PC-3 (cell line): ENCODE results near the gene BTBD16. TPM values are rescaled to one million over a fixed set of nuclear protein-coding genes. Genes with fewer than 3 reads are reported as not detected.

Experiments
- ATAC-seq: fragments of 200-7000 bp; cut with Tn5 transposase; 2 replicates; pipeline ENCODE4 v1.9.1; 2020; ENCODE audit warnings: mild to moderate bottlenecking, moderate library complexity
- BruUV-seq: library from RNA; stranded (reverse); fragments of 400-500 nt; replicated peaks from 2 replicates; lab custom pipeline; 2021; lab: Mats Ljungman, UMichigan
- CTCF ChIA-PET: fragments of 300-600 bp; sonication (Branson Sonifier 250); formaldehyde crosslinking; loops from one replicate; lab custom pipeline; 2022; ENCODE audit warnings: antibody characterized with exemption; lab: Charles Lee
- POLR2A ChIA-PET: fragments of 300-600 bp; sonication (Branson Sonifier 250); formaldehyde crosslinking; loops from one replicate; lab custom pipeline; 2022; ENCODE audit warnings: antibody characterized with exemption; ENCODE audit not compliant: unreplicated experiment; lab: Charles Lee
- DNase-seq: peaks from one replicate; pipeline ENCODE4 v3.0.0-alpha.2; 2015
- H2AFZ ChIP-seq: fragments of 300-600 bp; sonication (generic); 2 replicates; pipeline ENCODE4 v1.6.0; 2016; ENCODE audit warnings: antibody characterized with exemption, low read length
- H3F3A ChIP-seq: fragments of 300-600 bp; sonication (generic); one replicate; pipeline ENCODE4 v1.6.0; 2017; ENCODE audit warnings: antibody characterized with exemption, low read length, control low read depth, mild to moderate bottlenecking; ENCODE audit not compliant: unreplicated experiment
- H3K27ac ChIP-seq: fragments of 300-600 bp; sonication (generic); 2 replicates; pipeline ENCODE4 v1.5.1; 2016; ENCODE audit warnings: mild to moderate bottlenecking, low read length
- H3K27me3 ChIP-seq: fragments of 300-600 bp; sonication (generic); 2 replicates; pipeline ENCODE4 v1.6.1; 2016; ENCODE audit warnings: low read length, mixed read lengths
- H3K36me3 ChIP-seq: fragments of 300-600 bp; sonication (generic); 2 replicates; pipeline ENCODE4 v1.6.1; 2016; ENCODE audit warnings: low read depth, mixed run types, low read length, mixed read lengths
- H3K4me1 ChIP-seq: fragments of 300-600 bp; sonication (generic); 2 replicates; pipeline ENCODE4 v1.5.1; 2016; ENCODE audit warnings: low read length; ENCODE audit not compliant: insufficient read depth
- H3K4me2 ChIP-seq: fragments of 300-600 bp; sonication (generic); 2 replicates; pipeline ENCODE4 v1.6.0; 2016; ENCODE audit warnings: low read length
- H3K4me3 ChIP-seq: fragments of 300-600 bp; sonication (generic); 2 replicates; pipeline ENCODE4 v1.5.1; 2016; ENCODE audit warnings: mild to moderate bottlenecking, low read length, mixed read lengths
- H3K79me2 ChIP-seq: fragments of 300-600 bp; sonication (generic); 2 replicates; pipeline ENCODE4 v1.6.1; 2017; ENCODE audit warnings: low read length, mixed read lengths
- H3K9ac ChIP-seq: fragments of 300-600 bp; sonication (generic); 2 replicates; pipeline ENCODE4 v1.6.0; 2016; ENCODE audit warnings: mild to moderate bottlenecking, low read length
- H3K9me2 ChIP-seq: fragments of 300-600 bp; sonication (generic); replicated peaks from 2 replicates; pipeline ENCODE4 v1.6.1; 2016; ENCODE audit warnings: mixed run types, low read length, mixed read lengths
- H3K9me3 ChIP-seq: fragments of 300-600 bp; sonication (generic); 2 replicates; pipeline ENCODE4 v1.6.1; 2016; ENCODE audit warnings: low read length, mixed read lengths
- H4K20me1 ChIP-seq: fragments of 300-600 bp; sonication (generic); 2 replicates; pipeline ENCODE4 v1.6.1; 2016; ENCODE audit warnings: low read length, mixed read lengths
- CTCF ChIP-seq: fragments of 300-600 bp; sonication (generic); conservative IDR thresholded peaks from 2 replicates; pipeline ENCODE4 v1.5.1; 2017; ENCODE audit warnings: antibody characterized with exemption, low read depth, mild to moderate bottlenecking, low read length
- EZH2 ChIP-seq: fragments of 300-600 bp; sonication (generic); IDR thresholded peaks from one replicate; pipeline ENCODE4 v1.6.1; 2017; ENCODE audit warnings: antibody characterized with exemption, mild to moderate bottlenecking, low read length; ENCODE audit not compliant: unreplicated experiment
- EZH2phosphoT487 ChIP-seq: fragments of 300-600 bp; sonication (generic); IDR thresholded peaks from 2 replicates; pipeline ENCODE4 v1.6.1; 2018; ENCODE audit warnings: mild to moderate bottlenecking, antibody characterized with exemption, low read length, borderline replicate concordance
- intact Hi-C: fragments of 100-400 bp; cut with micrococcal nuclease; formaldehyde crosslinking; loops from 2 replicates; pipeline ENCODE4 v1.9.0; 2023
- total RNA-seq: library from RNA; depleted of rRNA; stranded (reverse); fragments of >200 nt; gene quantifications from 2 replicates; pipeline ENCODE4 v1.2.3, GENCODE V29; 2014

BTBD16 gene
- total RNA-seq, 1 experiment from 2014 or later: not detected

DNA sequence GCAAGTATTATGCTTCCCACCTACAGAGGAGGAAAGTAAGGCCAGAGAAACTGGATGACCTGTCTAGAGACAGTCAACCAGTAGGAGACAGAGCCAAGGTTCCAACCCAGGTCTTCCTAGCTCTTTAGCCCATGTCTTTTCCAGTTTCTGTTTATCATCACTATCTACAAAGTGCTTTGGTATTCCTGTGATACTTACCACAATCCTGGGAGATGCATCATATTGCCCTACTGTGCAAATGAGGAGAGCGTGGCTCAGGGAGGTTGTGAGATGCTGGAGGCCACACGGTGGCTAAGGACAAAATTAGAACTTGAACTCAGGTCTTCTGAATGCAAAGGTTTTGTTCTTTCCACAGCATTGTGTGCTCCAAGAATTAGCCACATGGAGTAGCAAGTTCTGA, 92.2 kb downstream of the BTBD16 start:
- TF ChIP-seq CTCF (no peak), EZH2 (no peak), EZH2phosphoT487 (no peak)
- Histone ChIP-seq H3K36me3 (no peaks in the 10 kb centered on the region), H3K79me2 (no peaks in the 10 kb centered on the region), H3K27me3 (0 out of 2 replicates have a peak, but pooled peaks cover 3% of the 10 kb centered on the region), H3K4me2 (no peak overlapping the region), H4K20me1 (no peaks in the 10 kb centered on the region), H3K9me3 (no peaks in the 10 kb centered on the region), H2AFZ (no peak overlapping the region), H3K9ac (no peak overlapping the region), H3F3A (no peaks in the 10 kb centered on the region), H3K4me3 (no peak overlapping the region), H3K9me2 (no peaks in the 10 kb centered on the region), H3K27ac (no peak overlapping the region), H3K4me1 (no peaks in the 10 kb centered on the region)
- CTCF ChIA-PET: no interaction called here
- no peak for ATAC-seq
- no TSS peak for BruUV-seq
- POLR2A ChIA-PET: no interaction called here
- intact Hi-C loops: no loop called here
- no peak for DNase-seq

- ChIA-PET POLR2A (no interaction called here), CTCF (no interaction called here)
- Histone ChIP-seq H3K9me2 (no peaks in the 10 kb centered on the region), H3K9ac (no peak overlapping the region), H3F3A (no peaks in the 10 kb centered on the region), H3K27ac (no peak overlapping the region), H3K36me3 (no peaks in the 10 kb centered on the region), H3K4me1 (no peaks in the 10 kb centered on the region), H3K9me3 (no peaks in the 10 kb centered on the region), H3K27me3 (0 out of 2 replicates have a peak, but pooled peaks cover 3% of the 10 kb centered on the region), H3K79me2 (no peaks in the 10 kb centered on the region), H3K4me3 (no peak overlapping the region), H2AFZ (no peak overlapping the region), H3K4me2 (no peak overlapping the region), H4K20me1 (no peaks in the 10 kb centered on the region)
- no peak for DNase-seq
- no peak for ATAC-seq
- no peak for TF ChIP-seq EZH2
- TF ChIP-seq CTCF: no peak
- no peak for TF ChIP-seq EZH2phosphoT487
- intact Hi-C loops: no loop called here
- no TSS peak for BruUV-seq
Observed at GRCh38 chr10:122363722-122364463, 92.8 kb downstream of the BTBD16 start.
